GM18511 (cell line): ENCODE measurements around the gene RHEX.
A peak's percentile ranks its signal among the peaks of the same experiment; 100 is the strongest.
"Not testable (repeated sequence)": the region's sequence is repeated elsewhere in the genome, so short reads cannot be mapped to it uniquely, and the experiment has no call there.

Experiments
- ATAC-seq: cut with Tn5 transposase; IDR thresholded peaks from one replicate; pipeline ENCODE4 v1.9.1; 2021; ENCODE audit warnings: mild to moderate bottlenecking, moderate library complexity; ENCODE audit not compliant: unreplicated experiment

The RHEX gene

GRCh38 chr1:206052919-206053610, at the start of gene RHEX:
RHEX (plus strand) TSS chr1:206053173; CDS start chr1:206097829, 44,656 bp downstream.
- not testable (repeated sequence) for ATAC-seq

GRCh38 chr1:206003854-206004800, 48.8 kb upstream of the RHEX start:
- ATAC-seq, result no peak

GRCh38 chr1:206004826-206005225, 48.1 kb upstream of the RHEX start:
- ATAC-seq, result no peak

GRCh38 chr1:206005234-206005633, 47.7 kb upstream of the RHEX start:
- no peak for ATAC-seq

GRCh38 chr1:206005778-206006180, 47.2 kb upstream of the RHEX start:
- no peak for ATAC-seq

GRCh38 chr1:206006946-206007345, 46.0 kb upstream of the RHEX start:
- ATAC-seq, result no peak

- ATAC-seq, result no peak
Measured at GRCh38 chr1:206010060-206010459, 42.9 kb upstream of the RHEX start.

- ATAC-seq, result no peak
Measured at GRCh38 chr1:206011057-206011456, 41.9 kb upstream of the RHEX start.

- ATAC-seq, result peak; percentile 98
Measured at GRCh38 chr1:206012086-206012859, 40.7 kb upstream of the RHEX start.

GRCh38 chr1:206013026-206013795, 39.8 kb upstream of the RHEX start:
- ATAC-seq, result no peak

- no peak for ATAC-seq
Measured at GRCh38 chr1:206014601-206015000, 38.4 kb upstream of the RHEX start.

- no peak for ATAC-seq
Measured at GRCh38 chr1:206015071-206015470, 37.9 kb upstream of the RHEX start.

- ATAC-seq, result no peak
Measured at GRCh38 chr1:206020393-206021007, 32.5 kb upstream of the RHEX start.

GRCh38 chr1:206021008-206021625, 31.9 kb upstream of the RHEX start:
- ATAC-seq, result no peak

GRCh38 chr1:206021626-206022365, 31.2 kb upstream of the RHEX start:
- no peak for ATAC-seq

GRCh38 chr1:206022766-206023165, 30.2 kb upstream of the RHEX start:
- no peak for ATAC-seq

GRCh38 chr1:206023695-206024094, 29.3 kb upstream of the RHEX start, which contains the start of gene CTSE:
CTSE (minus strand) TSS chr1:206023895; CDS start chr1:206023791, 104 bp downstream.
- no peak for ATAC-seq

GRCh38 chr1:206025283-206025820, 27.6 kb upstream of the RHEX start:
- no peak for ATAC-seq
